Large intestine (tissue), 3 donors: Measurements from ENCODE around the gene CYLC2. TPM values are rescaled to one million over a fixed set of nuclear protein-coding genes. Genes with fewer than 3 reads are reported as not detected.

Source experiments
- DNase-seq, 2 donors: peaks; one replicate each; pipeline versions ENCODE4 v3.0.0 to v3.0.0-alpha.2; 2013
- H3K27ac ChIP-seq: one replicate; pipeline ENCODE4 v1.5.1; 2013; ENCODE audit warnings: low read length
- H3K27me3 ChIP-seq: 2 replicates; pipeline ENCODE4 v1.6.1; 2013; ENCODE audit warnings: low read length; ENCODE audit not compliant: control insufficient read depth, insufficient read depth
- H3K36me3 ChIP-seq: 2 replicates; pipeline ENCODE4 v1.6.1; 2013; ENCODE audit warnings: low read length; ENCODE audit not compliant: control insufficient read depth, insufficient read depth
- H3K4me1 ChIP-seq: one replicate; pipeline ENCODE4 v1.6.1; 2013; ENCODE audit warnings: low read length; ENCODE audit not compliant: control insufficient read depth, insufficient read depth
- H3K4me3 ChIP-seq: one replicate; pipeline ENCODE4 v1.5.1; 2013; ENCODE audit warnings: low read length
- H3K9me3 ChIP-seq: one replicate; pipeline ENCODE4 v1.6.1; 2013; ENCODE audit warnings: mild to moderate bottlenecking, low read depth, low read length, moderate library complexity; ENCODE audit not compliant: control insufficient read depth
- WGBS: methylation state at CpG from one replicate; pipeline ENCODE4 v1.1.5; 2013; ENCODE audit warnings: low lambda C conversion rate; ENCODE audit not compliant: insufficient coverage; 5-methylcytosine and 5-hydroxymethylcytosine counted together
- polyA plus RNA-seq: library from polyadenylated mRNA; unstranded; fragments of 120-200 nt; gene quantifications from one replicate; pipeline ENCODE4 v1.2.1, GENCODE V29; 2013

Gene CYLC2
- polyA plus RNA-seq, 1 donor, result not detected

DNA sequence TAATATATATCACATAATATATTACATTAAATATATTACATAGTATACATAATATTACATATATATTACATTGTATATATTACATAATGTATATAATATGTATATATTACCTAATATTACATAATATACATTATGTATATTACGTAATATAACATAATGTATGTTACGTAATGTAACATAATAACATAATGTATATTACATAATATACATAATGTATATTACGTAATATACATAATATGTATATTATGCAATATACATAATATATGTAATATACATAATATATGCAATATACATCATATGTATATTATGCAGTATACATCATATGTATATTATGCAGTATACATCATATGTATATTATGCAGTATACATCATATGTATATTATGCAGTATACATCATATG lies 19.1 kb downstream of the CYLC2 start:
- Histone ChIP-seq H3K4me1 (no peaks in the 10 kb centered on the region), H3K27me3 (no peaks in the 10 kb centered on the region), H3K36me3 (no peaks in the 10 kb centered on the region), H3K27ac (no peak overlapping the region), H3K4me3 (no peak overlapping the region), H3K9me3 (no peaks in the 10 kb centered on the region)
- no peak for DNase-seq
- WGBS, result 93% methylated on average over 3 of the region's 3 CpGs

GRCh38 chr9:103025796-103026195 lies 30.7 kb downstream of the CYLC2 start:
- Histone ChIP-seq H3K4me1 (no peaks in the 10 kb centered on the region), H3K9me3 (no peaks in the 10 kb centered on the region), H3K27ac (no peak overlapping the region), H3K4me3 (no peak overlapping the region), H3K36me3 (no peaks in the 10 kb centered on the region), H3K27me3 (no peaks in the 10 kb centered on the region)
- no peak for DNase-seq
- WGBS, result no CpG with 5 or more reads among the region's 2 CpGs

- WGBS, result no CpG with 5 or more reads among the region's 4 CpGs
- no peaks in the 10 kb centered on the region for H3K36me3 ChIP-seq
- H3K27me3 ChIP-seq, result no peaks in the 10 kb centered on the region
- H3K4me1 ChIP-seq, result no peaks in the 10 kb centered on the region
- no peak overlapping the region for H3K27ac ChIP-seq
- H3K9me3 ChIP-seq, result no peaks in the 10 kb centered on the region
- no peak overlapping the region for H3K4me3 ChIP-seq
- DNase-seq, result no peak
Observed at GRCh38 chr9:103037508-103038477, 42.7 kb downstream of the CYLC2 start.

GRCh38 chr9:103041961-103042360 lies 46.8 kb downstream of the CYLC2 start:
- DNase-seq, result no peak
- Histone ChIP-seq H3K4me1 (no peaks in the 10 kb centered on the region), H3K36me3 (no peaks in the 10 kb centered on the region), H3K27me3 (no peaks in the 10 kb centered on the region), H3K27ac (no peak overlapping the region), H3K9me3 (no peaks in the 10 kb centered on the region), H3K4me3 (no peak overlapping the region)
- 58% methylated on average over 2 of the region's 3 CpGs for WGBS
